ENCODE data around the gene NAT14. TPM values are rescaled to one million over a fixed set of nuclear protein-coding genes. Genes with fewer than 3 reads are reported as not detected.

Gene NAT14
- total RNA-seq, 2 experiments from 2014 or later = 28.3 to 29.1 TPM

GRCh38 chr19:55483706-55484592 is 1.0 kb upstream of the NAT14 start:
- TF ChIP-seq EZH2phosphoT487 (IDR thresholded peaks at IDR 0.05; ENCODE audit: borderline replicate concordance, low read depth, low read length) = no peak
- TF ChIP-seq, protein P1, sequence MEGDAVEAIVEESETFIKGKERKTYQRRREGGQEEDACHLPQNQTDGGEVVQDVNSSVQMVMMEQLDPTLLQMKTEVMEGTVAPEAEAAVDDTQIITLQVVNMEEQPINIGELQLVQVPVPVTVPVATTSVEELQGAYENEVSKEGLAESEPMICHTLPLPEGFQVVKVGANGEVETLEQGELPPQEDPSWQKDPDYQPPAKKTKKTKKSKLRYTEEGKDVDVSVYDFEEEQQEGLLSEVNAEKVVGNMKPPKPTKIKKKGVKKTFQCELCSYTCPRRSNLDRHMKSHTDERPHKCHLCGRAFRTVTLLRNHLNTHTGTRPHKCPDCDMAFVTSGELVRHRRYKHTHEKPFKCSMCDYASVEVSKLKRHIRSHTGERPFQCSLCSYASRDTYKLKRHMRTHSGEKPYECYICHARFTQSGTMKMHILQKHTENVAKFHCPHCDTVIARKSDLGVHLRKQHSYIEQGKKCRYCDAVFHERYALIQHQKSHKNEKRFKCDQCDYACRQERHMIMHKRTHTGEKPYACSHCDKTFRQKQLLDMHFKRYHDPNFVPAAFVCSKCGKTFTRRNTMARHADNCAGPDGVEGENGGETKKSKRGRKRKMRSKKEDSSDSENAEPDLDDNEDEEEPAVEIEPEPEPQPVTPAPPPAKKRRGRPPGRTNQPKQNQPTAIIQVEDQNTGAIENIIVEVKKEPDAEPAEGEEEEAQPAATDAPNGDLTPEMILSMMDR (conservative IDR thresholded peaks at IDR 0.05; ENCODE audit: low read length) = no peak
- Histone ChIP-seq H3K4me1 (ENCODE audit: insufficient read depth, low read length, poor library complexity, severe bottlenecking) (peaks cover 42% of the 10 kb centered on the region), H3K4me2 (ENCODE audit: low read length) (peak overlapping the region; percentile 78), H4K20me1 (ENCODE audit: insufficient read depth, low read length) (no peaks in the 10 kb centered on the region), H2AFZ (ENCODE audit: low read length) (0 out of 2 replicates have a peak overlapping the region, but pooled peaks have one; percentile 73), H3K9me2 (ENCODE audit: insufficient read depth, low read length) (no peaks in the 10 kb centered on the region), H3K9me3 (ENCODE audit: low read length) (no peaks in the 10 kb centered on the region), H3K27ac (ENCODE audit: low read depth, low read length, poor library complexity, severe bottlenecking) (peak overlapping the region; percentile 50), H3K36me3 (ENCODE audit: insufficient read depth, low read length) (no peaks in the 10 kb centered on the region; the same call in 1 of the 2 replicates), H3K4me3 (ENCODE audit: low read depth, low read length, poor library complexity, severe bottlenecking) (peak overlapping the region; percentile 76), H3K79me2 (ENCODE audit: insufficient read depth, low read depth, low read length) (0 out of 2 replicates have a peak, but pooled peaks cover under 1% of the 10 kb centered on the region)
- intact Hi-C loops (cut with micrococcal nuclease; ENCODE audit: unreplicated experiment) = no loop called here
- DNase-seq (ENCODE audit: low spot score) = no peak
- BruUV-seq (replicated peaks) = no TSS peak
- ChIA-PET POLR2A (interaction anchor here (1.2 kb wide), 1 partner anchor 7 kb away, joined by 3 read pairs; the partner anchor contains the start of gene ZNF628), CTCF (ENCODE audit: unreplicated experiment) (no interaction called here)

- POLR2A ChIA-PET = interaction anchor here (1.2 kb wide), 1 partner anchor 9 kb away, joined by 3 read pairs; the partner anchor contains the start of gene ZNF628
- intact Hi-C loops (cut with micrococcal nuclease; ENCODE audit: unreplicated experiment) = no loop called here
- no peaks in the 10 kb centered on the region for H4K20me1 ChIP-seq (ENCODE audit: insufficient read depth, low read length)
- H3K36me3 ChIP-seq (ENCODE audit: insufficient read depth, low read length) = no peaks in the 10 kb centered on the region; the same call in 1 of the 2 replicates
- H3K9me3 ChIP-seq (ENCODE audit: low read length) = no peaks in the 10 kb centered on the region
- peak; percentile 58 for DNase-seq (ENCODE audit: low spot score)
- peak overlapping the region; percentile 73 for H2AFZ ChIP-seq (ENCODE audit: low read length)
- H3K27ac ChIP-seq (ENCODE audit: low read depth, low read length, poor library complexity, severe bottlenecking) = peak overlapping the region; percentile 50
- no peaks in the 10 kb centered on the region for H3K9me2 ChIP-seq (ENCODE audit: insufficient read depth, low read length)
- peak overlapping the region; percentile 76 for H3K4me3 ChIP-seq (ENCODE audit: low read depth, low read length, poor library complexity, severe bottlenecking)
- CTCF ChIA-PET (ENCODE audit: unreplicated experiment) = no interaction called here
- TF ChIP-seq EZH2phosphoT487 (IDR thresholded peaks at IDR 0.05; ENCODE audit: borderline replicate concordance, low read depth, low read length) = no peak
- TF ChIP-seq, protein P1 (conservative IDR thresholded peaks at IDR 0.05; ENCODE audit: low read length) = peak; percentile 42; the same call in 1 of the 2 replicates
- TSS peak; percentile 76 for BruUV-seq (replicated peaks)
- peaks cover 33% of the 10 kb centered on the region for H3K4me1 ChIP-seq (ENCODE audit: insufficient read depth, low read length, poor library complexity, severe bottlenecking)
- no peaks in the 10 kb centered on the region for H3K79me2 ChIP-seq (ENCODE audit: insufficient read depth, low read depth, low read length)
- H3K4me2 ChIP-seq (ENCODE audit: low read length) = peak overlapping the region; percentile 78
Observed at GRCh38 chr19:55485439-55486011, 537 bp downstream of the NAT14 start.

Data from OCI-LY7 (cell line).